BLaER1 (cell line): ENCODE measurements around the gene GSTM2.
A peak's percentile ranks its signal among the peaks of the same experiment; 100 is the strongest.

ENCODE experiments used
- H3K27ac ChIP-seq: shearing (Covaris generic); formaldehyde crosslinking; 2 replicates; pipeline ENCODE4 v1.8.1; 2022
- H3K27me3 ChIP-seq: shearing (Covaris generic); formaldehyde crosslinking; 2 replicates; pipeline ENCODE4 v1.8.1; 2022
- H3K36me3 ChIP-seq: shearing (Covaris generic); formaldehyde crosslinking; 2 replicates; pipeline ENCODE4 v1.8.1; 2022
- H3K4me1 ChIP-seq: shearing (Covaris generic); formaldehyde crosslinking; 2 replicates; pipeline ENCODE4 v1.8.1; 2022
- H3K4me2 ChIP-seq: shearing (Covaris generic); formaldehyde crosslinking; 2 replicates; pipeline ENCODE4 v1.8.1; 2022
- H3K4me3 ChIP-seq: shearing (Covaris generic); formaldehyde crosslinking; 2 replicates; pipeline ENCODE4 v1.8.1; 2022
- H3K9ac ChIP-seq: shearing (Covaris generic); formaldehyde crosslinking; 2 replicates; pipeline ENCODE4 v1.8.1; 2022
- H3K9me3 ChIP-seq: shearing (Covaris generic); formaldehyde crosslinking; 2 replicates; pipeline ENCODE4 v1.8.1; 2022
- H4K20me1 ChIP-seq: shearing (Covaris generic); formaldehyde crosslinking; 2 replicates; pipeline ENCODE4 v1.8.1; 2022
- Cebpa-rat ChIP-seq: shearing (Covaris generic); IDR thresholded peaks from 2 replicates; pipeline ENCODE4 v1.8.1; 2022

The GSTM2 gene

DNA sequence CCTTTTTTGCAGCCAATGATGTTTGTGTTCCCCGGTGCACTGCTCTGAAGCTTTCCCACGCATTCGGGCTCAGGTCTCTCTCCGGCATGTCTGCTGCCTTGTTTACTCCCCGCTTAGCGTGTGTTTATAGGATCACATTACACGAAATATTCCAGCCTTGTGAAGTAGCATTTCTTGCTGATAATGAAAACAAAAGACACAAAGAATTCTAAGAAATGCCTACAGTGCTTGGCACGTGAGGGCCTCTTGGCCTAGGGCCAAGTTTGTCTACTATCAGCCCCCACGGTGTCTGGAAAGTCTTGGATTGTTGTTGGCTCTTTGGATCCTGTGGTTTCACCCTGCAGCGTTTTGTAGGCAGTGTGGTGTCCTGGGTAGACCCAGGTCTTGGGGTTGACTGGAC is 23.2 kb upstream of the GSTM2 start:
- H3K9me3 ChIP-seq = no peaks in the 10 kb centered on the region
- no peaks in the 10 kb centered on the region for H4K20me1 ChIP-seq
- H3K4me2 ChIP-seq = no peak overlapping the region
- no peak overlapping the region for H3K4me3 ChIP-seq
- H3K9ac ChIP-seq = no peak overlapping the region
- no peaks in the 10 kb centered on the region for H3K27me3 ChIP-seq
- no peak for TF ChIP-seq Cebpa-rat
- H3K27ac ChIP-seq = no peak overlapping the region
- peaks cover 24% of the 10 kb centered on the region for H3K4me1 ChIP-seq
- no peaks in the 10 kb centered on the region for H3K36me3 ChIP-seq

GRCh38 chr1:109649491-109649914 is 18.4 kb upstream of the GSTM2 start:
- H3K9me3 ChIP-seq = no peaks in the 10 kb centered on the region
- H3K4me1 ChIP-seq = peaks cover 4% of the 10 kb centered on the region

GRCh38 chr1:109650609-109651008 is 17.2 kb upstream of the GSTM2 start:
- H3K27me3 ChIP-seq = no peaks in the 10 kb centered on the region
- no peak overlapping the region for H3K4me2 ChIP-seq
- H3K4me1 ChIP-seq = peaks cover 15% of the 10 kb centered on the region
- no peak overlapping the region for H3K4me3 ChIP-seq
- no peaks in the 10 kb centered on the region for H4K20me1 ChIP-seq
- no peak overlapping the region for H3K27ac ChIP-seq
- no peak overlapping the region for H3K9ac ChIP-seq
- TF ChIP-seq Cebpa-rat = no peak
- no peaks in the 10 kb centered on the region for H3K36me3 ChIP-seq
- H3K9me3 ChIP-seq = no peaks in the 10 kb centered on the region

More at GRCh38 chr1:109649491-109649914, 18.4 kb upstream of the GSTM2 start:
- H3K27me3 ChIP-seq = no peaks in the 10 kb centered on the region
- no peak for TF ChIP-seq Cebpa-rat
- no peaks in the 10 kb centered on the region for H4K20me1 ChIP-seq
- H3K27ac ChIP-seq = no peak overlapping the region
- no peaks in the 10 kb centered on the region for H3K36me3 ChIP-seq
- peak overlapping the region; percentile 24; the same call in 1 of the 2 replicates for H3K4me2 ChIP-seq
- H3K4me3 ChIP-seq = no peak overlapping the region
- H3K9ac ChIP-seq = no peak overlapping the region

DNA sequence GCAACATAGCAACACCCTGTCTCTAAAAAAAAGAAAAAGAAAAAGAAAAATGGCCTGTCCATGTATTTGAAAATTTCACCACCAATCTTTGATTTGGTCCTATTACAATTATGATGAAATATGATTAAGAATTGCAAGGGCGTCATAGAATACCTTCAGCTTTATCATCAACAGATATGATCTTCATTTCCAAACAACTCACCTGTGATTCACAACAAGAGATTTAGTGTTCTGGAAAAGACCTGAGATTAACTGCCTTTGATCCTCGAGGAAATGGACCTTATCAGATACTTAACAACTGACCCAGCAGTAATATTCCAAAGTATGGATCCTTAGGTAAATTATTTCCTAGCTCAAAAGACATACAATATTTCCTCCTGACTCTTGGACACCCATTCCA is 15.5 kb upstream of the GSTM2 start:
- TF ChIP-seq Cebpa-rat = no peak
- peaks cover 24% of the 10 kb centered on the region for H3K4me1 ChIP-seq
- no peak overlapping the region for H3K9ac ChIP-seq
- no peak overlapping the region for H3K4me3 ChIP-seq
- H3K27me3 ChIP-seq = no peaks in the 10 kb centered on the region
- no peaks in the 10 kb centered on the region for H4K20me1 ChIP-seq
- no peaks in the 10 kb centered on the region for H3K36me3 ChIP-seq
- no peak overlapping the region for H3K27ac ChIP-seq
- H3K4me2 ChIP-seq = no peak overlapping the region
- H3K9me3 ChIP-seq = no peaks in the 10 kb centered on the region

GRCh38 chr1:109653306-109653705 is 14.6 kb upstream of the GSTM2 start:
- Histone ChIP-seq H3K36me3 (no peaks in the 10 kb centered on the region), H3K9me3 (no peaks in the 10 kb centered on the region), H3K27me3 (no peaks in the 10 kb centered on the region), H3K4me3 (no peak overlapping the region), H3K4me2 (no peak overlapping the region), H4K20me1 (no peaks in the 10 kb centered on the region), H3K9ac (no peak overlapping the region), H3K27ac (no peak overlapping the region), H3K4me1 (peaks cover 26% of the 10 kb centered on the region)
- no peak for TF ChIP-seq Cebpa-rat

- peaks cover 39% of the 10 kb centered on the region for H3K4me1 ChIP-seq
- no peaks in the 10 kb centered on the region for H3K9me3 ChIP-seq
- no peak overlapping the region for H3K27ac ChIP-seq
- no peaks in the 10 kb centered on the region for H3K27me3 ChIP-seq
- H3K9ac ChIP-seq = no peak overlapping the region
- peak overlapping the region; percentile 94 for H3K4me2 ChIP-seq
- H4K20me1 ChIP-seq = no peaks in the 10 kb centered on the region
- peaks cover 5% of the 10 kb centered on the region; the same call in 1 of the 2 replicates for H3K36me3 ChIP-seq
- no peak for TF ChIP-seq Cebpa-rat
- H3K4me3 ChIP-seq = no peak overlapping the region
Measured at GRCh38 chr1:109654519-109654918, 13.3 kb upstream of the GSTM2 start.

DNA sequence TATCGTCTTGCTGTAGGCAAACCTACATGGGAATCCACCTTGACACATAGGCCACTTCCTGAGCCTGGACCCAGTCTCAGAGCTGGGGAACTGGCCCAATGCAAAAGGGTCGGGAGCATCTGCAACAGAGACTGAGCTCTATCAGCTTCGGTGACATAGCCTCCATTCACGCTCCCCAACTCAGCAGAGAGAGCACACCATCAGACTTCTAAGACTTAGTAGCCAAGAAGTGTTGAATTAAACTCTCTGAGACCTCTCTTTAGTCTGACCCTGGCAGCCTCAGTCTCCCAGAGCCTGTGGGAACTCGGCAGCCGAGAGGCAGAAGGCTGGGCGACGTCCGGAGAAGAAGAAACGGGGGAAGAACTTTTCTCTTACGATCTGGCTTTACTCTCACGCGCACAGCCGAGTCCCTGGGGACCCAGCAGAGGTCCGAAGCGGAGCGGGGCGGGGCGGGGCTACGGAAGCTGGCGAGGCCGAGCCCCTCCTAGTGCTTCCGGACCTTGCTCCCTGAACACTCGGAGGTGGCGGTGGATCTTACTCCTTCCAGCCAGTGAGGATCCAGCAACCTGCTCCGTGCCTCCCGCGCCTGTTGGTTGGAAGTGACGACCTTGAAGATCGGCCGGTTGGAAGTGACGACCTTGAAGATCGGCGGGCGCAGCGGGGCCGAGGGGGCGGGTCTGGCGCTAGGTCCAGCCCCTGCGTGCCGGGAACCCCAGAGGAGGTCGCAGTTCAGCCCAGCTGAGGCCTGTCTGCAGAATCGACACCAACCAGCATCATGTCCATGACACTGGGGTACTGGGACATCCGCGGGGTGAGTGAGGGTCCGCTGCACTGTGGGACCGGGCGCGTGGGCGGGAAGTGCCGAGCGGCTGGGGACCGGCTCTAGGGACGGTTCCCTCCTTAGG is 12.0 kb upstream of the GSTM2 start, which contains the start of gene GSTM4:
TSS of gene GSTM4 (plus strand) at position 485 of the 905 bp plus-strand sequence. CDS start at position 776, 291 bp downstream.
- peaks cover 50% of the 10 kb centered on the region for H3K4me1 ChIP-seq

GRCh38 chr1:109657395-109657794 is 10.5 kb upstream of the GSTM2 start:
- H3K4me2 ChIP-seq = peak overlapping the region; percentile 94
- no peak for TF ChIP-seq Cebpa-rat

More for the DNA sequence above, 12.0 kb upstream of the GSTM2 start, which contains the start of gene GSTM4:
- Histone ChIP-seq H3K9me3 (no peaks in the 10 kb centered on the region), H3K9ac (peak within 1 kb of the TSS; percentile 77), H3K4me3 (peak within 1 kb of the TSS; percentile 72), H3K4me2 (peak within 1 kb of the TSS; percentile 94), H4K20me1 (no peaks in the 10 kb centered on the region), H3K27me3 (no peaks in the 10 kb centered on the region), H3K36me3 (peaks cover 5% of the 10 kb centered on the region; the same call in 1 of the 2 replicates), H3K27ac (peak within 1 kb of the TSS; percentile 72)
- no peak for TF ChIP-seq Cebpa-rat

GRCh38 chr1:109657970-109658369 is 9.9 kb upstream of the GSTM2 start:
- no peaks in the 10 kb centered on the region for H3K27me3 ChIP-seq
- no peak overlapping the region for H3K4me2 ChIP-seq
- peaks cover 5% of the 10 kb centered on the region; the same call in 1 of the 2 replicates for H3K36me3 ChIP-seq
- H3K4me3 ChIP-seq = no peak overlapping the region
- no peak overlapping the region for H3K9ac ChIP-seq
- H3K4me1 ChIP-seq = peaks cover 50% of the 10 kb centered on the region
- H3K27ac ChIP-seq = no peak overlapping the region
- TF ChIP-seq Cebpa-rat = no peak
- H3K9me3 ChIP-seq = no peaks in the 10 kb centered on the region
- H4K20me1 ChIP-seq = no peaks in the 10 kb centered on the region

More at GRCh38 chr1:109657395-109657794, 10.5 kb upstream of the GSTM2 start:
- Histone ChIP-seq H4K20me1 (no peaks in the 10 kb centered on the region), H3K4me1 (peaks cover 50% of the 10 kb centered on the region), H3K27ac (no peak overlapping the region), H3K9me3 (no peaks in the 10 kb centered on the region), H3K9ac (no peak overlapping the region), H3K27me3 (no peaks in the 10 kb centered on the region), H3K36me3 (peaks cover 5% of the 10 kb centered on the region; the same call in 1 of the 2 replicates), H3K4me3 (no peak overlapping the region)

- Histone ChIP-seq H3K9ac (no peak overlapping the region), H4K20me1 (no peaks in the 10 kb centered on the region), H3K4me1 (peaks cover 50% of the 10 kb centered on the region), H3K4me2 (no peak overlapping the region), H3K36me3 (peaks cover 5% of the 10 kb centered on the region; the same call in 1 of the 2 replicates), H3K9me3 (no peaks in the 10 kb centered on the region), H3K27ac (no peak overlapping the region), H3K27me3 (no peaks in the 10 kb centered on the region), H3K4me3 (no peak overlapping the region)
- TF ChIP-seq Cebpa-rat = no peak
Measured at GRCh38 chr1:109658533-109659042, 9.3 kb upstream of the GSTM2 start.
